Activated CD4-positive, alpha-beta memory T cell treated with anti-CD3 and anti-CD28 coated beads for 36 hours (primary cell): ENCODE measurements around the gene USP40. TPM values are rescaled to one million over a fixed set of nuclear protein-coding genes. Genes with fewer than 3 reads are reported as not detected.

ENCODE experiments used
- CTCF ChIA-PET: fragments of 350-600 bp; sonication (Branson Sonifier 250); formaldehyde crosslinking; loops from one replicate; lab custom pipeline; 2021; ENCODE audit warnings: antibody characterized with exemption, inconsistent platforms; lab: Charles Lee
- POLR2A ChIA-PET: fragments of 350-600 bp; sonication (Branson Sonifier 250); formaldehyde crosslinking; loops from one replicate; lab custom pipeline; 2021; ENCODE audit warnings: antibody characterized with exemption; lab: Charles Lee
- DNase-seq: peaks from one replicate; pipeline ENCODE4 v3.0.0-alpha.2; 2020
- H3K27ac Mint-ChIP-seq: one replicate; pipeline ENCODE4 v1.8.0; 2021; ENCODE audit warnings: mixed read lengths
- H3K27me3 Mint-ChIP-seq: one replicate; pipeline ENCODE4 v1.8.0; 2021; ENCODE audit warnings: mixed read lengths
- H3K36me3 Mint-ChIP-seq: one replicate; pipeline ENCODE4 v1.8.0; 2021; ENCODE audit warnings: mixed read lengths
- H3K4me1 Mint-ChIP-seq: one replicate; pipeline ENCODE4 v1.8.0; 2021; ENCODE audit warnings: low read depth, mixed read lengths
- H3K4me3 Mint-ChIP-seq: one replicate; pipeline ENCODE4 v1.8.0; 2021; ENCODE audit warnings: mild to moderate bottlenecking, mixed read lengths
- H3K9me3 Mint-ChIP-seq: one replicate; pipeline ENCODE4 v1.8.0; 2021; ENCODE audit warnings: mixed read lengths
- intact Hi-C: fragments of 100-400 bp; cut with micrococcal nuclease; formaldehyde crosslinking; loops from one replicate; pipeline ENCODE4 v1.15.1; 2023
- total RNA-seq, 2 experiments: library from RNA; stranded (reverse); gene quantifications; one replicate each; pipeline ENCODE4 v1.2.3, GENCODE V29; 2021

USP40 gene
- total RNA-seq, 2 experiments from 2014 or later, result 19.3 to 21.5 TPM

- Mint-ChIP-seq H3K36me3 (peaks cover 13% of the 10 kb centered on the region), H3K9me3 (no peaks in the 10 kb centered on the region), H3K4me1 (no peaks in the 10 kb centered on the region), H3K4me3 (no peak overlapping the region), H3K27ac (no peak overlapping the region), H3K27me3 (no peaks in the 10 kb centered on the region)
- no peak for DNase-seq
- POLR2A ChIA-PET, result no interaction called here
- intact Hi-C loops, result no loop called here
- CTCF ChIA-PET, result no interaction called here
Measured at GRCh38 chr2:233490831-233491230, 75.8 kb downstream of the USP40 start.

- POLR2A ChIA-PET, result no interaction called here
- intact Hi-C loops, result no loop called here
- CTCF ChIA-PET, result no interaction called here
- no peaks in the 10 kb centered on the region for H3K9me3 Mint-ChIP-seq
- DNase-seq, result no peak
- no peaks in the 10 kb centered on the region for H3K27me3 Mint-ChIP-seq
- H3K4me1 Mint-ChIP-seq, result no peaks in the 10 kb centered on the region
- no peak overlapping the region for H3K27ac Mint-ChIP-seq
- H3K4me3 Mint-ChIP-seq, result no peak overlapping the region
- peaks cover 17% of the 10 kb centered on the region for H3K36me3 Mint-ChIP-seq
Measured at GRCh38 chr2:233489666-233490065, 76.9 kb downstream of the USP40 start.

GRCh38 chr2:233489143-233489542 is 77.4 kb downstream of the USP40 start:
- POLR2A ChIA-PET, result no interaction called here
- no peak overlapping the region for H3K27ac Mint-ChIP-seq

GRCh38 chr2:233487748-233488345 is 78.7 kb downstream of the USP40 start:
- Mint-ChIP-seq H3K27ac (no peak overlapping the region), H3K27me3 (no peaks in the 10 kb centered on the region), H3K4me3 (no peak overlapping the region), H3K36me3 (peaks cover 13% of the 10 kb centered on the region), H3K9me3 (no peaks in the 10 kb centered on the region), H3K4me1 (no peaks in the 10 kb centered on the region)
- POLR2A ChIA-PET, result no interaction called here
- DNase-seq, result no peak
- intact Hi-C loops, result no loop called here
- CTCF ChIA-PET, result no interaction called here

More at GRCh38 chr2:233489143-233489542, 77.4 kb downstream of the USP40 start:
- Mint-ChIP-seq H3K4me3 (no peak overlapping the region), H3K36me3 (peaks cover 17% of the 10 kb centered on the region), H3K9me3 (no peaks in the 10 kb centered on the region), H3K4me1 (no peaks in the 10 kb centered on the region), H3K27me3 (no peaks in the 10 kb centered on the region)
- CTCF ChIA-PET, result no interaction called here
- intact Hi-C loops, result no loop called here
- no peak for DNase-seq

- Mint-ChIP-seq H3K4me3 (no peak overlapping the region), H3K36me3 (peaks cover 14% of the 10 kb centered on the region), H3K27ac (no peak overlapping the region), H3K4me1 (no peaks in the 10 kb centered on the region), H3K9me3 (no peaks in the 10 kb centered on the region), H3K27me3 (no peaks in the 10 kb centered on the region)
- CTCF ChIA-PET, result no interaction called here
- DNase-seq, result no peak
- intact Hi-C loops, result no loop called here
- POLR2A ChIA-PET, result no interaction called here
Measured at GRCh38 chr2:233486778-233487552, 79.6 kb downstream of the USP40 start.

- Mint-ChIP-seq H3K4me1 (no peaks in the 10 kb centered on the region), H3K36me3 (peaks cover 14% of the 10 kb centered on the region), H3K9me3 (no peaks in the 10 kb centered on the region), H3K27ac (no peak overlapping the region), H3K27me3 (no peaks in the 10 kb centered on the region), H3K4me3 (no peak overlapping the region)
- intact Hi-C loops, result no loop called here
- no peak for DNase-seq
- CTCF ChIA-PET, result no interaction called here
- POLR2A ChIA-PET, result no interaction called here
Measured at GRCh38 chr2:233486357-233486756, 80.2 kb downstream of the USP40 start.

- no peak overlapping the region for H3K27ac Mint-ChIP-seq
- POLR2A ChIA-PET, result no interaction called here
- CTCF ChIA-PET, result no interaction called here
- no peaks in the 10 kb centered on the region for H3K27me3 Mint-ChIP-seq
- no peak for DNase-seq
- H3K36me3 Mint-ChIP-seq, result peaks cover 13% of the 10 kb centered on the region
- no peaks in the 10 kb centered on the region for H3K4me1 Mint-ChIP-seq
- intact Hi-C loops, result no loop called here
- H3K9me3 Mint-ChIP-seq, result no peaks in the 10 kb centered on the region
- no peak overlapping the region for H3K4me3 Mint-ChIP-seq
Measured at GRCh38 chr2:233485726-233486125, 80.9 kb downstream of the USP40 start.

GRCh38 chr2:233482616-233483015 is 84.0 kb downstream of the USP40 start:
- CTCF ChIA-PET, result no interaction called here
- intact Hi-C loops, result no loop called here
- Mint-ChIP-seq H3K27ac (no peak overlapping the region), H3K4me3 (no peak overlapping the region), H3K9me3 (no peaks in the 10 kb centered on the region), H3K4me1 (no peaks in the 10 kb centered on the region), H3K27me3 (no peaks in the 10 kb centered on the region), H3K36me3 (peaks cover 12% of the 10 kb centered on the region)
- POLR2A ChIA-PET, result no interaction called here
- no peak for DNase-seq

GRCh38 chr2:233481368-233482142 is 85.0 kb downstream of the USP40 start:
- Mint-ChIP-seq H3K4me1 (no peaks in the 10 kb centered on the region), H3K27ac (no peak overlapping the region), H3K4me3 (no peak overlapping the region), H3K27me3 (no peaks in the 10 kb centered on the region), H3K36me3 (peaks cover 11% of the 10 kb centered on the region), H3K9me3 (no peaks in the 10 kb centered on the region)
- CTCF ChIA-PET, result no interaction called here
- intact Hi-C loops, result no loop called here
- POLR2A ChIA-PET, result no interaction called here
- no peak for DNase-seq

- intact Hi-C loops, result no loop called here
- Mint-ChIP-seq H3K9me3 (no peaks in the 10 kb centered on the region), H3K27me3 (no peaks in the 10 kb centered on the region), H3K36me3 (peaks cover 11% of the 10 kb centered on the region), H3K4me1 (no peaks in the 10 kb centered on the region), H3K27ac (no peak overlapping the region), H3K4me3 (no peak overlapping the region)
- ChIA-PET POLR2A (no interaction called here), CTCF (no interaction called here)
- DNase-seq, result no peak
Measured at GRCh38 chr2:233480490-233481202, 85.9 kb downstream of the USP40 start.

- intact Hi-C loops, result no loop called here
- H3K4me3 Mint-ChIP-seq, result no peak overlapping the region
- ChIA-PET POLR2A (no interaction called here), CTCF (no interaction called here)
- H3K27ac Mint-ChIP-seq, result no peak overlapping the region
- peaks cover 5% of the 10 kb centered on the region for H3K36me3 Mint-ChIP-seq
- H3K27me3 Mint-ChIP-seq, result no peaks in the 10 kb centered on the region
- no peaks in the 10 kb centered on the region for H3K9me3 Mint-ChIP-seq
- no peaks in the 10 kb centered on the region for H3K4me1 Mint-ChIP-seq
- no peak for DNase-seq
Measured at GRCh38 chr2:233479616-233480489, 86.7 kb downstream of the USP40 start.
